Right ventricle myocardium inferior (tissue), 1 donor: ENCODE measurements around the gene ABCC2. TPM values are rescaled to one million over a fixed set of nuclear protein-coding genes. Genes with fewer than 3 reads are reported as not detected.
"Not testable (repeated sequence)": the region's sequence is repeated elsewhere in the genome, so short reads cannot be mapped to it uniquely, and the experiment has no call there.

Experiments
- ATAC-seq: fragments of 200-7000 bp; cut with Tn5 transposase; one replicate; pipeline ENCODE4 v1.9.1; 2020; ENCODE audit warnings: mild to moderate bottlenecking, moderate library complexity
- DNase-seq: peaks from one replicate; pipeline ENCODE4 v3.0.0; 2021; ENCODE audit errors: missing footprints
- intact Hi-C: fragments of 100-400 bp; cut with DNase I; formaldehyde crosslinking; loops from one replicate; pipeline ENCODE4 v1.11.0; 2022
- long read RNA-seq: library from polyadenylated mRNA; unstranded; transcript quantifications from one replicate; pipeline ENCODE4 v2.0.0, GENCODE V29; 2021
- total RNA-seq: library from RNA; stranded (reverse); fragmentation: NEBNext Ultra II Directional; extraction: Animal tissue kit (Norgen Biotek cat#: 25700); gene quantifications from one replicate; pipeline ENCODE4 v1.2.1, GENCODE V29; 2021
- donor health status: DM: no; HTN: yes; CAD: no; lungs with severe emphysema.

Gene ABCC2
- total RNA-seq, result 0.05 TPM
- long read RNA-seq, result 0 reads

DNA sequence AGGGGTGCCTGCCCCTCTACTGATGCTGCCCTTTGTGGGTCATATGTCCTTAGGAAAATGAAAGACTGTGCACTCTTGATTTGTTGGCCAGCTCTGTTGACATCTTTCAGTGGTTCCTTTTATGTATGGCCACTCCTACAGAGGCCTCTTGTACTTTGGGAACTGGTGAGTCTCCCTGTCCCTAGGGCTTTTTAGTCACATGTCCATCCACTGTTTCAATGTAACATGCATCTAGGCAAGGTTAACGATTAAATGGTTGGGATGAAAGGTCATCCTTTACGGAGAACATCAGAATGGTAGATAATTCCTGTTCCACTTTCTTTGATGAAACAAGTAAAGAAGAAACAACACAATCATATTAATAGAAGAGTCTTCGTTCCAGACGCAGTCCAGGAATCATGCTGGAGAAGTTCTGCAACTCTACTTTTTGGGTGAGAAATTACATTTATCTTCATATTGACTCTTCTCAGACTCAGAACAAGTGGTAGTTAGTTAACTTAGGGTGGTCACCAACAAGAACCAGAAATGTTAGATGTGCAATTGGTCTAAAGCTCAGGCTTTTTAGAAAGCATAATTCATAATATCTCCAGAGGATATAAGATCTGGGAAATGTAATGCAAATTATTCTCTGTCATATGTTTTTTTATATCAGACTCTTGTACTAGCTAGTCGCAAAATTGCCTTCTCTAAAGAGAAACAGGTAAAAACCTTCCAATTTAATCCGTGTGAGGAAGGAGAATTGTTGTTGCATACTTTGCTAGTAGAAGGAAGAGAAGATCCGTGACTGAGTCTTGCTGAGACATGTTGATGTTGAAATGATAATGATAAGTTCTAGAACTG is at the start of gene ABCC2:
TSS of gene ABCC2 (plus strand) at position 194 of the 840 bp plus-strand sequence. CDS start at position 399, 205 bp downstream.
- DNase-seq, result no peak
- intact Hi-C loops, result no loop called here
- no peak for ATAC-seq

DNA sequence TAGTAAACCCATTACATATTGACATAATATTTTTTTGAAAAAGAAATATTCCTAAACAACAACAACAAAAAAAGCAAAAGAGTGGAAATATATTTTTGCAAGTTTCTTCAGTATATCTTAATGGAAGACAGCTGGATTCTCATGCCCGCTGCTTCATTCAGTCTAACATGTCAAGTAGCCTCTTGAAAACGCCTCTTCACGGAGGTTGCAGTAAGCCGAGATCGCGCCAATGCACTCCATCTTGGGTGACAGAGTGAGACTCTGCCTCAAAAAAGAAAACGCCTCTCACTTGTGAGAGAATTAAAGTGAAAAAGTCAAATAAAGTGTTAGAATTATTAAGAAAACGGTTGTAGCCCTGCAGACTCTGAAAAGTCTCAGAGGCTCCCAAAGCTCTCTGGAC is 49.1 kb upstream of the ABCC2 start:
- ATAC-seq (no peak), DNase-seq (no peak)
- intact Hi-C loops, result loop anchor here (5.0 kb wide), 2 partner anchors 111 to 301 kb away; partner anchors contain the start of genes GOT1 and SLC25A28

GRCh38 chr10:99734111-99734510 is 48.3 kb upstream of the ABCC2 start:
- not testable (repeated sequence) for DNase-seq, ATAC-seq
- intact Hi-C loops, result loop anchor here (5.0 kb wide), 2 partner anchors 112 to 302 kb away; partner anchors contain the start of genes GOT1 and SLC25A28

- intact Hi-C loops, result no loop called here
- ATAC-seq, result no peak
- no peak for DNase-seq
These were observed 42.2 kb upstream of the ABCC2 start for GRCh38 chr10:99740260-99740659.

DNA sequence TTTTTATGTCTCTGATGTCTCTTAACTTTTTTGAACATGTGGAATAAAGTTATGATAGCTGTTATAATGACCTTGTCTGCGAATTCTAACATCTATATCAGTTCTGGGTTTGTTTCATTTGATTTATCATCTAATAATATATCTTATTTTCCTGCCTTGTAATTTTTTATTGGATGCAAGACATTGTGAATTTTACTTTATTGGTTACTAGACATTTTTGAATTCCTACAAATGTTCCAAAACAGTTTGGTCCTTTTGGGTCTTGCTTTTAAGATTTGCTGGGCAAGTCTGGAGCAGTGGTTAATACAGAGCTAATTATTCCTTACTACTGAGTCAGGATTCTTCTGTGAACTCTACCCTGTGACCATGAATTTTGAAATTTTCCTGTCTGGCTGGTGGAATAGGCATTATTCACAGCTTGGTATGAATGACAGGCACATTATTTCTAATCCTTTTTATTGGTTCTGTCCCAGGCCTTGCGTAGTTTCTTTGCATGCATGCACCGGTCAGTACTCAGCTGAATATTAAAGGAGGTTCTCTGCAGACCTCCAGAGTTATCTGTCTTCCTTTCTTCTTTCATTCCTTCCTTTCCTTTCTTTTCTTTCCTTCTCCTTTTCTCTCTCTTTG is 41.4 kb upstream of the ABCC2 start:
- ATAC-seq (no peak), DNase-seq (no peak)
- intact Hi-C loops, result no loop called here

GRCh38 chr10:99742254-99742653 is 40.2 kb upstream of the ABCC2 start:
- ATAC-seq, result no peak

GRCh38 chr10:99742701-99743100 is 39.7 kb upstream of the ABCC2 start:
- DNase-seq (no peak), ATAC-seq (no peak)
- intact Hi-C loops, result no loop called here

More at GRCh38 chr10:99742254-99742653, 40.2 kb upstream of the ABCC2 start:
- no peak for DNase-seq
- intact Hi-C loops, result no loop called here

GRCh38 chr10:99743841-99744240 is 38.6 kb upstream of the ABCC2 start:
- DNase-seq, result no peak
- ATAC-seq, result no peak
- intact Hi-C loops, result no loop called here

DNA sequence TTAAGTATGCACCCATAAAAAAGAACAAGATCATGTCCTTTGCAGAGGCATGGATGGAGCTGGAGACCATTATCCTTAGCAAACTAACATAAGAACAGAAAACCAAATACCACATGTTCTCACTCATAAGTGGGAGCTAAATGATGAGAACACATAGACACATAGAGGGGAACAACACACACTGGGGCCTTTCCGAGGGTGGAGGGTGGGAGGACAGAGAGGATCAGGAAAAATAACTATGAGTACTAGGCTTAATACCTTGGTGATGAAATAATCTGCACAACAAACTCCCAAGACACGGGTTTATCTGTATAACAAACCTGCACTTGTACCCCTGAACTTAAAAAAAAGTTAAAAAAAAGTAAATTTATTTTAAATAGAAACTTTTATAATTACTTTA is 36.3 kb upstream of the ABCC2 start:
- DNase-seq, ATAC-seq, intact Hi-C loops: not testable (repeated sequence)

- no peak for ATAC-seq
- intact Hi-C loops, result no loop called here
- no peak for DNase-seq
These were observed 33.5 kb upstream of the ABCC2 start for GRCh38 chr10:99748823-99749451.

DNA sequence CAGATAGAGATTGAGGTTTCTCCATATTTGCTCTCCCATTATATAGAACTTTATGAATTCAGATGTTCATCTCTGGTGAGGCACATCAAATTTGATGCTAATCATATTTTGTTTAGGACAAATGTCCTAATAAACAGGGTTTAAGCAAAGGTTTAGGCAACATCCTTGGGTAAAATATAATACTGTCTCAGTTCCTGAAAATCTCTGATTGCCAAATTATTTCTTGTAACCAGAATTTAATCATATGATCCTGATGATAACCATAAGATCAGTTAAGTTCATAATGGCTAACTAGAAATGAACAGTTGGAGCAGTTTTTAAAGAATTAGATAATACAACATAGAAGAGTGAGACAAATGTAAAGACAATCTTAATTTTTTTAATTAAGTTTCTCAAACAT is 31.8 kb upstream of the ABCC2 start:
- ATAC-seq (no peak), DNase-seq (no peak)
- intact Hi-C loops, result no loop called here

- ATAC-seq (no peak), DNase-seq (no peak)
- intact Hi-C loops, result no loop called here
These were observed 27.8 kb upstream of the ABCC2 start for GRCh38 chr10:99754670-99755069.

- no peak for DNase-seq
- no peak for ATAC-seq
- intact Hi-C loops, result no loop called here
These were observed 26.3 kb upstream of the ABCC2 start for GRCh38 chr10:99756159-99756558.

- DNase-seq (no peak), ATAC-seq (no peak)
- intact Hi-C loops, result no loop called here
These were observed 24.1 kb upstream of the ABCC2 start for GRCh38 chr10:99758211-99758891.

DNA sequence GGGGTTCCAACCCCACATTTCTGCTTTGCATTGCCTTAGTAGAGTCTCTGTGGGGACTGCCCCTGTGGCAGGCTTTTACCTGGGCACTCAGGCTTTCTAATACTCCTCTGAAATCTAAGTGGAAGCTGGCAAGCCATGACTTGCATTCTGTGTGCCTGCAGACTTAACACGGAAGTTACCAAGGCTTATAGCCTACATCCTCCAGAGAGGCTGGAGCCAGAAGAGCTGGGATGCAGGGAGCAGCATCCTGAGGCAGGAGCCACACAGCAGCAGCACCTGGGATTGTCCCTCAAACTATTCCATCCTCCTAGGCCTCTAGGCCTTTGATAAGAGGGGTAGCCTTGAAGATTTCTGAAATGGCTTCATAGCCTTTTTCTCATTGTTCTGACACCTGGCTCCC is 22.1 kb upstream of the ABCC2 start:
- DNase-seq (no peak), ATAC-seq (no peak)
- intact Hi-C loops, result no loop called here

GRCh38 chr10:99761365-99761764 is 21.1 kb upstream of the ABCC2 start:
- ATAC-seq, result no peak
- intact Hi-C loops, result no loop called here
- DNase-seq, result no peak

GRCh38 chr10:99765672-99766301 is 16.7 kb upstream of the ABCC2 start:
- intact Hi-C loops, result no loop called here
- no peak for ATAC-seq
- DNase-seq, result no peak

DNA sequence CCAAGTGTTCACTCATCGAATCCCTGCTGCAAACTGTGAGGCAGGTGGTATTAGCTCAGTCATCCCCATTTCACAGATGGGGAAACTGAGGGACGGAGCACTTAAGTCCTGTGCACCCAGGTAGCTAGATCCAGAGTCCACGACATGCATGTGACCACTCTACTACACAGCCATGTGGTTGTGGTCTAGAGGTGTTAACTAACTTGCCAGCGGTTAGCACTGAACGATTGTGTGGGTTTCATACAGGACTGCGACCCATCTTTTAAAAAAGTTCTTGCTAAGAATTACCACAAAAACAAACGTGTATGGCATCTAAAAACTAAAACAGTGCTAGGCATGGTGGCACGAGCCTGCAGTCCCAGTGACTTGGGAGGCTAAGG is 16.1 kb upstream of the ABCC2 start:
- intact Hi-C loops, result no loop called here
- no peak for DNase-seq
- ATAC-seq, result no peak

GRCh38 chr10:99767901-99768300 is 14.5 kb upstream of the ABCC2 start:
- DNase-seq, result no peak
- intact Hi-C loops, result no loop called here
- ATAC-seq, result no peak
